ENCODE measurements around the gene IGLON5.

GRCh38 chr19:51372021-51372648 lies 60.7 kb downstream of the IGLON5 start:
- TF ChIP-seq POLR2A (IDR thresholded peaks at IDR 0.05) (no peak), CTCF (IDR thresholded peaks at IDR 0.05) (no peak)
